NT2/D1 (cell line): Measurements from ENCODE around the gene PNPO.
A peak's percentile ranks its signal among the peaks of the same experiment; 100 is the strongest.

Experiments
- DNase-seq: peaks from one replicate; pipeline ENCODE4 v3.0.0-alpha.2; 2011; ENCODE audit warnings: low read depth, low spot score
- H3K27me3 ChIP-seq: 2 replicates; pipeline ENCODE4 v1.6.0; 2011; ENCODE audit warnings: mild to moderate bottlenecking; ENCODE audit not compliant: insufficient read length, insufficient read depth
- H3K36me3 ChIP-seq: 2 replicates; pipeline ENCODE4 v1.6.1; 2011; ENCODE audit warnings: mild to moderate bottlenecking, low read length, mixed read lengths; ENCODE audit not compliant: insufficient read depth, insufficient read length
- H3K4me1 ChIP-seq: 2 replicates; pipeline ENCODE4 v1.5.1; 2011; ENCODE audit not compliant: insufficient read depth, insufficient read length
- H3K4me3 ChIP-seq: 2 replicates; pipeline ENCODE4 v1.5.1; 2011; ENCODE audit warnings: low read depth; ENCODE audit not compliant: insufficient read length
- H3K9ac ChIP-seq: 2 replicates; pipeline ENCODE4 v1.6.0; 2011; ENCODE audit warnings: low read depth; ENCODE audit not compliant: insufficient read length
- H3K9me3 ChIP-seq: 2 replicates; pipeline ENCODE4 v1.5.1; 2011; ENCODE audit warnings: mild to moderate bottlenecking, low read length; ENCODE audit not compliant: insufficient read depth
- SUZ12 ChIP-seq: IDR thresholded peaks from 2 replicates; pipeline ENCODE4 v1.6.1; 2011; ENCODE audit not compliant: insufficient read length, insufficient read depth; ENCODE audit errors: extremely low read depth
- YY1 ChIP-seq: IDR thresholded peaks from 2 replicates; pipeline ENCODE4 v1.6.1; 2011; ENCODE audit not compliant: insufficient read length, insufficient read depth
- ZNF274 ChIP-seq: IDR thresholded peaks from 2 replicates; pipeline ENCODE4 v1.6.1; 2011; ENCODE audit warnings: mild to moderate bottlenecking, low read depth, low read length

Gene PNPO

DNA sequence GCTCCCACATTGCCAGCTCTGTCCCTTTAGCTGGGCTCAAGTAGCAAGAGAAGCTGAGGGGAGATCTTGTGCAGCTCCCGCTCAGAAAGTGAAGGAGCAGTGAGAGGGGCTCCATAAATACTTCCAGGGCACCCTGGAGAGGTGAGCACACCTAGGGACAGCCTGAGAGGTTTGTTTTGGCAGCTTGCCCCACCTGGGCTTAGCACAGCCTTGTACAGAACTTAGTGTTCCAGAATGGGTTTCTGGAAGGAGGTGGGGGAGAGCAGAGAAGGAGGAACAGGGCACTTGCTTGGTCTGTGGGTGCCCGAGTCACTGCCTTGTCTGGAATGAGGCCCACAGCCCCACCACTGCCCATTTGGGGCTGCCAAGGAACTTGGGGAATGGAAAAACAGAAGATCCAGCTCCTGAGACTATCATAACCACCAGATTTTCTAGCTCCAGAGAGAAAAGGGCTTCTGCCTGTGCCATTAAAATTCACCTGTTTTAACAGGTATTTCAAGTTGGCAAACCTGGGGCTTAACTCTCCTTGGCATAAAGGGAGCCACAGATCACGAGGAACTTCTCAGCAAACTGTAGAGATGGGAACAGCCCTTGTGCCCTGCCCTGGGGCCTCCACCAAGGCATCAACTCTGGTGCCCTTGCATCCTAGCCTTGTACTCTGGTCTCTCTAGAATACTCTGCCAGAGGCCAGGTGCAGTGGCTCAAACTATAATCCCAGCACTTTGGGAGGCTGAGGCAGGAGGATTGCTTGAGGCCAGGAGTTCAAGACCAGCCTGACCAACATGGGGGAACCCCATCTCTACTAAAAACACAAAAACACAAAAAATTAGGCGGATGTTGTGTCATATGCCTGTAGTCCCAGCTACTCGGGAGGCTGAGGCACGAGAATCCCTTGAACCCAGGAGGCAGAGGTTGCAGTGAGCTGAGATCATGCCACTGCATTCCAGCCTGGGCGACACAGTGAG lies 14.4 kb downstream of the PNPO start:
- TF ChIP-seq SUZ12 (no peak), YY1 (no peak), ZNF274 (no peak)
- no peak for DNase-seq
- no peak overlapping the region for H3K9ac ChIP-seq
- H3K27me3 ChIP-seq, result no peaks in the 10 kb centered on the region
- H3K9me3 ChIP-seq, result no peaks in the 10 kb centered on the region
- no peak overlapping the region for H3K4me3 ChIP-seq
- peaks cover 3% of the 10 kb centered on the region for H3K36me3 ChIP-seq
- H3K4me1 ChIP-seq, result peaks cover 17% of the 10 kb centered on the region

DNA sequence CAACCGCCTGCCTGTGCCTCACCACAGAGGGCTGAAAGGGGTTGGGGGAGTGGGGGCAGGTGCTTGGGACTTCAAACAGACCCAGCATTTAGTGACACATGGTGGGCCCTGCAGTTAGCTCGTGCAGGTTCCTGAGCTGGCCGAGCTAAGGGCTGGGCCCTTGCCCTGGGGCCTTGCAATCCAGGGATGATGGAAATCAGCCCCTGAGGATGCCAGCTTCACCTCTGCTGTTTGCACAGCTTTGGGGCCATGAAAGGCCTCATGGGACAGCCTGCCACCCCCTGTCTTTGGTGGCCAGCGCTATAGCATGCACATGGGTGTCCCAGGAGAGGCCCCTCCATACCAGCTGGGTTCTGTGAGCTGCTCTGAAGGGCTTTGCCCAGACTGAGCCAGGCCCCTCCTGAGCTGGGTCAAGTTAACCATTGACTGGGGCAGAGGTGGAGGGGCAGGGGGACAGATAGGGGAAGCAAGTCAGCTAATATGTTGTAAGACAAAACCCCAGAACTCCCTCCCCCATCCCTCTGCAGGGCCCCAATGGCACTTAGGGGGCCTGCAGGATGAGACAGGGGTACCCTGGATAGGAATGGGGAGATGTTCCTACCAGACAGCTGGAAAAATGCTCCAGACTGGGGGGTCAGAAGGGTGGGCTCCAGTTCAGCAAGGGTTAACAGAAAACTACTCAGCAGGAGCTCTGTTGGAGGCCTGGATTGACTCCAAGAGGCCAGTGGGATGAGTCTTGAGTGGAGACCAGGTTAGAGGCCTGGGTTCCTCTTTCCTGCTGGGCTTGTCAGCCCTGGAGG lies 15.6 kb downstream of the PNPO start:
- DNase-seq, result no peak
- no peaks in the 10 kb centered on the region for H3K27me3 ChIP-seq
- no peaks in the 10 kb centered on the region for H3K9me3 ChIP-seq
- H3K4me3 ChIP-seq, result no peak overlapping the region
- TF ChIP-seq ZNF274, result no peak
- no peak for TF ChIP-seq SUZ12
- no peak for TF ChIP-seq YY1
- peaks cover 3% of the 10 kb centered on the region for H3K36me3 ChIP-seq
- no peak overlapping the region for H3K9ac ChIP-seq
- peaks cover 17% of the 10 kb centered on the region for H3K4me1 ChIP-seq

DNA sequence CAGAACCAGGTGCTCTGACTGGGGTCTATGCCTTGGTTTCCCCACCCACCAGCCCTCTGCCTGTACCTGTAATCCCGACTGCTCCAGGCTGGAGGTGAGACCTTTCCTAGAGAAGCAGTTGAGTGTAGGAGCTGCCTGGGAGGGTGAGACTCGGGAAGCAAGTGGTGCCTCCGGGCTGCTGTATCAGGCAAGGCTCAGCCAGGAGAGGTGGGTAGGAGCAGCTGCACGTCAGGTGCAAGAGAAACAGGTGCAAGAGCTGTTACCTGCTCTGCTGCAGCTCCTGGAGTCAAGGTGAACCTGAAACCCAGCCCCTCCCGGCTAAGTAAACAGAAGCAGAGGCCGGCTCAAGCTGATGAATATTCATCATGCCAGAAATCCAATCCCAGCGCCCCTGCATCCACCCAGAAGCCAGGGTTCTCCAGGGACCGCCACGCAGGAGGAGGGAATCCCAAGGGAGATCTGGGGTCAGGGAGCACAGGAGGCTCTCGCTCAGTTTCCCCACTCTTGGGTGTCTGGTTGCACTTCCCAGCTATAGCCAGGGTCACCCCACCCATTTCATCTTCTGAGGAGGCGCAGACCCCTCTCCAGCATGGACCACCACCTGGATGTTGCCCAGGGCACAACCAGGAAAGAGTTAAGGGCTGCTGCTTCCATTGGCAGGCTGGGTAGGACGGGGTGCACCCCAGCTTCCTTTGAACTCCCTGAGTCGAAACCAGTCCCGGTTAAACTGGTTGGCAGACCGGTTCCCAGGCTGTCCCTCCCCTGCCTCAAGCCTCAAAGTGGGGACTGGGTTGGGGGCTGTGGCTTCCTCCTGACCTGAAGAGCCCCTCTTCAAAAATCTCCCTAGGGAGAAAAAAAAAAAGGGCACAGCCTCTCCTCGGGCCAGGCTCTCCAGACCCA lies 16.5 kb downstream of the PNPO start, which contains the start of gene PRR15L:
PRR15L (minus strand) TSS at position 293 of the 900 bp plus-strand sequence. CDS start 4,649 bp downstream, outside the sequence.
- Histone ChIP-seq H3K36me3 (peaks cover 1% of the 10 kb centered on the region), H3K9ac (no peak within 1 kb of the TSS), H3K4me3 (no peak within 1 kb of the TSS), H3K9me3 (no peaks in the 10 kb centered on the region), H3K27me3 (no peaks in the 10 kb centered on the region), H3K4me1 (peaks cover 17% of the 10 kb centered on the region)
- TF ChIP-seq ZNF274 (no peak), YY1 (no peak), SUZ12 (no peak)
- no peak for DNase-seq

DNA sequence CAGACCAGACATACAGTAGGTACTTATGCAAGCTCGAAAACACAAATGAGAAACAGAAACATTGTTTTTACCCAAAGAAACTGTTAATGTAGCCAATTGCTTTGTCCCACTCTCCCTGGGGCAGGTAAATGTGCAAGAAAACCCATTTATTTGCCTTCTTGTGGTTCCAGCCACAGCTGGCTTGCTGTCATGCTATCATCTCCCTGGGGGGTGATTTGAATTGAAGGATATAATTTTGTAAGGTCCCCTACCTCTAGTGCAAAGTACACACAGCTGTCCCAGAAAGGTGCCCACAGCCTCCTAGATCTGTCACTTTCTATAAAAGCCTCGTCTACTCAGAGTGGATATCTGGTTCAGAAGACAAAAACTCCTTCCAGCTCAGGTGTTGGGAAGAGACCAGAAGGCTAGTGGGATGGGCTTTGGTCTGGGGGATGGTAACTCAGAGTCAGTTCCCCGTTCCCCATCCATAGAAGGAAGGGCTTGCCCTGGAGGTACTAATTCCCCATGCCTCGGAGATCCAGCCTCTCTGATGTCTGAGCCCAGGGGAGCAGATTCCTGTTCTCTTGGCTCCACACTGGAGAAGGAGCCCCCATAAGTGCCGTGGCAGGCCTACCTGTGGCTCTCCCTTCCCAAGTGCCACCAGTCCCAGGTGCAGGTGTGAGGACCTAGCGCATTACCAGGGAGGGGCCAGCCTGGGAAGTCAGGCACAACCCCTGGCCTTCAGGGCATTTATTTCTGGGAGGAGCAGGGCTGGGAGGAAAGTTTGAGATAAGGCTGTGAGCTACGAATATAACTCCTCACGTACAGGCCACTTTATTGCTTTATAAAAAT lies 18.7 kb downstream of the PNPO start:
- Histone ChIP-seq H3K27me3 (no peaks in the 10 kb centered on the region), H3K9ac (peak overlapping the region; percentile 34), H3K36me3 (no peaks in the 10 kb centered on the region), H3K4me3 (no peak overlapping the region), H3K4me1 (peaks cover 17% of the 10 kb centered on the region), H3K9me3 (no peaks in the 10 kb centered on the region)
- TF ChIP-seq YY1, result no peak
- no peak for TF ChIP-seq ZNF274
- no peak for TF ChIP-seq SUZ12
- DNase-seq, result no peak

DNA sequence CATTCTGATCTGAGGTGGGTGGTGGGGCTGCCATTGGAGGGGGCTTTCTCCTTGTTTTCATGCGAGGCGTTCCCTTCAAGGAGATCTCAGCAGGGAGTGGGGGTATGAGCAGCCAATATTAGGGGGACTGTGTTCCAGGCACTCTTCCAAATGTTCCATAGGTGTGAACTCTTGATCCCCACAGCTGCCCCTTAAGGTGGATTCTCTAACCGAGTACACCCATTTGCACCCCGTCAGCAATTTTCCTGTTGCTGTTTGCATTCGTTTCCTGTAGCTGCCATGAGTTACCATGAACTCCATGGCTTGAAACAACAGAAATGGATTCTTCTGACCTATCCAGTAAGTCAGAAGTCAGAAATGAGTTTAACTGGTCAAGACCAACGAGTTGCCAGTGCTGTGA lies 20.0 kb downstream of the PNPO start:
- H3K36me3 ChIP-seq, result no peaks in the 10 kb centered on the region
- no peak overlapping the region for H3K9ac ChIP-seq
- no peak for DNase-seq
- TF ChIP-seq YY1, result no peak
- no peak for TF ChIP-seq ZNF274
- no peak for TF ChIP-seq SUZ12
- H3K4me3 ChIP-seq, result no peak overlapping the region
- no peaks in the 10 kb centered on the region for H3K27me3 ChIP-seq
- no peaks in the 10 kb centered on the region for H3K9me3 ChIP-seq
- H3K4me1 ChIP-seq, result peaks cover 14% of the 10 kb centered on the region

DNA sequence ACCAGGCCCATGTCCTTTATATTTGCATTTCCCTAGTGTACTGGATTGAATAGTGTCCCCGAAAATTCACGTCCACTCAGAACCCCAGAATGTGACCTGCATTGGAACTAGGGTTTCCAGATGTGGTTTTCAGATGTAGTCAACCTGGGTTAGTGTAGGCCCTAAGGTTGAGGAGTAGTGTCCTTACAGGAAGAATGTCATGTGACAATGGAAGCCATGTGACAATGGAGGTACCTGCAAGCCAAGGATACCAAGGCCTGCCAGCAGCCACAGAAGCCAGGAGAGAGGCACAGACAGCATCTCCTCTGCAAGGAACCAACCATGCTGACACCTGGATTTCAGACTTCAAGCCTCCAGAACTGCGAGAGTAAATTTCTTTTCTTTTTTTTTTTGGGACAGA lies 21.5 kb downstream of the PNPO start:
- no peaks in the 10 kb centered on the region for H3K9me3 ChIP-seq
- no peaks in the 10 kb centered on the region for H3K36me3 ChIP-seq
- no peaks in the 10 kb centered on the region for H3K27me3 ChIP-seq
- no peak for DNase-seq
- no peak for TF ChIP-seq YY1
- no peak for TF ChIP-seq ZNF274
- no peak for TF ChIP-seq SUZ12
- H3K4me3 ChIP-seq, result no peak overlapping the region
- H3K4me1 ChIP-seq, result peaks cover 2% of the 10 kb centered on the region
- H3K9ac ChIP-seq, result no peak overlapping the region
